ENCODE results near the gene GRIN3A.

DNA sequence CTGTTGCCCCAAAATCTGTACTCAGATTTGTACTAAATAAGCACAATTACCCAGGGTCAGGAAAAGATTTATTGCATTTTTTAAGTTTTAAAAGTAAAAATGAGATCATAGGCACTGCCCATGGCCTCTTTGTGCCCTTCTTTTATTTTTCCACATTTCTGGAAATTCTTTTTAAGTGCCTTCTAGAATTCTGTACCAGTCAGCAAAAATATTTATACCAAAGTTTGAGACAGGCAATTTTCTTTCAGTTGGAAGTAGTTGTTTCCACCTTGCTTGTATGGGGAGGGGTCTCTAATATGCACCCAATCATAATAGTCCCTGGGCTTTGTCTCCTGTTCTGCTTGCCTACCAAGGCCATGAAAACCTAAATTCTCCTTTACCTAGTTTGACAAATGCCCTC is 210.4 kb downstream of the GRIN3A start:
- TF ChIP-seq POLR2A (IDR thresholded peaks at IDR 0.05): no peak
- TF ChIP-seq, protein P1, sequence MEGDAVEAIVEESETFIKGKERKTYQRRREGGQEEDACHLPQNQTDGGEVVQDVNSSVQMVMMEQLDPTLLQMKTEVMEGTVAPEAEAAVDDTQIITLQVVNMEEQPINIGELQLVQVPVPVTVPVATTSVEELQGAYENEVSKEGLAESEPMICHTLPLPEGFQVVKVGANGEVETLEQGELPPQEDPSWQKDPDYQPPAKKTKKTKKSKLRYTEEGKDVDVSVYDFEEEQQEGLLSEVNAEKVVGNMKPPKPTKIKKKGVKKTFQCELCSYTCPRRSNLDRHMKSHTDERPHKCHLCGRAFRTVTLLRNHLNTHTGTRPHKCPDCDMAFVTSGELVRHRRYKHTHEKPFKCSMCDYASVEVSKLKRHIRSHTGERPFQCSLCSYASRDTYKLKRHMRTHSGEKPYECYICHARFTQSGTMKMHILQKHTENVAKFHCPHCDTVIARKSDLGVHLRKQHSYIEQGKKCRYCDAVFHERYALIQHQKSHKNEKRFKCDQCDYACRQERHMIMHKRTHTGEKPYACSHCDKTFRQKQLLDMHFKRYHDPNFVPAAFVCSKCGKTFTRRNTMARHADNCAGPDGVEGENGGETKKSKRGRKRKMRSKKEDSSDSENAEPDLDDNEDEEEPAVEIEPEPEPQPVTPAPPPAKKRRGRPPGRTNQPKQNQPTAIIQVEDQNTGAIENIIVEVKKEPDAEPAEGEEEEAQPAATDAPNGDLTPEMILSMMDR (IDR thresholded peaks at IDR 0.05): no peak

All from heart left ventricle (tissue), 13 donors.